Stimulated activated CD4-positive, alpha-beta T cell treated with anti-CD3 and anti-CD28 coated beads, TNF-alpha, amount 100 ng/mL, for 4 hours (primary cell): ENCODE results near the gene C11orf54.
"Not testable (repeated sequence)": the region's sequence is repeated elsewhere in the genome, so short reads cannot be mapped to it uniquely, and the experiment has no call there.

Experiments used
- DNase-seq, 3 experiments: peaks; one replicate each; pipeline ENCODE4 v3.0.0-alpha.2; 2020; ENCODE audit warnings: low read depth in 3 of 3

Gene C11orf54

DNA sequence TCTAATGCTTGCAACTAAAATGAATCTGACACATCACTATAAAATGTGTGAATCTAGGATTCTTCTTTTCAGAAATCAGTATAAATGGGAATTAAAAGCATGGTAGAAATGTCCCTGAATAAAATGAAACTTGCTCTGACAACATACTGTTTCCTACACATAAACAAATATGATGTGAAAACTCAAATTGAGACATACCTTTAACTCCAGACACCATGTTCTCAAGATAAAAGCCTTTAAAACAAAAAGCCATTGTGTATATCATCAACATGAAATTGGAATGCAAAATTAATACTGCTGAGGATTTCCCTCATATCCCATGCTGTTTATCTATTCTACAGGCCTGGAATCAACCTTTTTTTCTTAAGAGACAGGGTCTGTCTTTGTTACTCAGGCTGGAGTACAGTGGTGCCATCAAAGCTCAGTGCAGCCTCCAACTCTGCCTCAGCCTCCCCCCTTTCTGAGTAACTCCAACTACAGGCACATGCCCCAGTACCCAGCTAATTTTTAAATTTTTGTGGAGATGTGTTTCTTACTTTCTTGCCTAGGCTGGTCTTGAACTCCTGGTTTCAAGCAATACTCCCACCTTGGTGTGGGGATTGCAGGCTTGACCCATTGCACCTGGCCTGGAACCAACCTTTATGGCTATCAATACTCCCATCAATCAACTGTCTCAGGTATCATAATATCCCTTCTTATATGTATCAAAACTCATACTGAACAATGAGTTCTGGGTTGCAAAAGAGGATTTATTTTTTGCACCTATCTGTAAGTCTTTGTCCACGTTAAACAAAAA, 6.8 kb upstream of the C11orf54 start:
- DNase-seq: no peak

DNA sequence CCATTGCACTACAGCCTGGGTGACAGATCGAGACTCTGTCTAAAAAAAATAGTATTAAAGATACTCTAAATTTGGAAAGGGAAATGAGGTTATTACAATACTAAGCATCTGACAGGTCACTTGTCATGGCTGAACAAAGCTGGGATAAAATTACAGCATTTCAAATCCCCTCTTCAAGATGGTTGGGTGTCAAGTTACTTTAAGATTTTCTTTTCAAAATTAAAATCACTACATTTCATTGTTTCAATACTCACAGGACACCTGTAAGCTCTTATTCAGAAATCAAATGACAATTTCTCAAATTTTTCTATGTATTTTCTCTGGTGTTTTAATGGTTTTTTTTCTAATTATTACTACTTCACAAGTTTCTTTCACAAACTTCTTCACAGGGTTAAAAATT, 5.8 kb upstream of the C11orf54 start:
- no peak for DNase-seq

DNA sequence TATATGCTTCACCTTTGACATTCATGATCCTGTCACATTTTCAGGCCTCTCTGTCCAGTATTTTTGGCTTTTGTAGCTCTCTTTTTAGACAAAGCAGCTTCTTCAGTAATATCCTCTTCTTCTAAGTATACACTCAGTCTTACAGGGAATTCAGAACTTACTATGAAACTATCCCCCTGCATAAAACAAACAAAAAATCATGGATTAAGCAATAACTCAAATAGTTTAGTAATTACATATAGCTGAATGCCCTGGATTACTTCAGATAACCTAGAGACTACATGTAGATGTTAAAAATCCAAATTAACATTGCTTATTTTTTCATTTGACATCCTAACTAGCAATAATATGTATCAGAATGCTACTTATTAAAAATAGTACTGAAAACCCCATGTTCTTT, 5.3 kb upstream of the C11orf54 start:
- no peak for DNase-seq

DNA sequence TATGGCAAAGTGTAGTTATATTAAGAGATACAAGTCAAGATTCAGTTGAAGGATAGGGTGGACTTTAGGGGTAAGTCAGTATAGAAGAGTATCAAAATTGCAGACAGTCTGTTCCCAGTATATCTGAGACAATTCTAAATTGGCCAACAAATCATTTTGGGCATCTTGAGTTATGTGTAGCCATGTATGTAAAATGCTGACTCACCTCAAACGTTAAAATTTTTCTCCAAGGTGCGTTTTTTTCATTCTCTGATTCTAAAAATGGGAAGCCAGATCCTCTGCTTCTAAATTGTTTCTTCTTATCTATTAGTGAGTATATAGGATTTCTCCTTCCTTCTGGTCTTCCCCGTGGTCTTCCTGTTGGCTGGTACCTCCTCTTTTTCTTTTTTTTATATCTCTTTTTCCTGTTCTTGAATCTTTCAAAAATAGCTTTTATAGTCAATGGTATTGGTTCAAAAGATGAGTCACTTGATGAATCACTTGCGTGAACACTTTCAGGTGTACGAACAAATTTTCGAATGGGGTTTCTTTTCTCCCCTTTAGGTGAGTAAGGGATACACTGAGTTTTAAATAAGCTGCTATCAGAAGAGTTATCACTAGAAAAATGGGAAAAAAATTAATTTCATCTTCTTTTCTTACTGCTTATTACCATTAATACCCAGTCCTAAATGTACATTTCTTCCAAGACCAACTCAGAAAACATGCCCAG, 3.4 kb upstream of the C11orf54 start:
- DNase-seq: no peak

DNA sequence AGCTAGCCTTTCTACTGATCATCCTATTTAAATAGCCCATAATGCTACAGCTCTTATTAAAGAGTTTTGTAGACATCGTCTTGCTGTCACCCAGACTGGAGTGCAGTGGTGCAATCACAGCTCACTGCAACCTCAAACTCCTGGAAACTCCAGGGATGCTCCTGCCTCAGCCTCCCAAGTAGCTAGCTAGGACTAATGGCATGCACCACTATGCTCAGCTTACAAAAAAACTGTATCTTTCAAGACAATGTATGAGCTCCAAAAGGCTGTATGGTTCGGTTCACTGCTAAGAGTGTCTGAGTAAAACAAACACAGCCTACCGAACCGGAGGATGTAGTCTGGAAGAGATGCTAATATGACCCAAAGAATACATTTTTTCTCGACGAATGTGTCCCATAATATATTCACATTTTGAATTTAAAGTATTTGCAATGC, 2.8 kb upstream of the C11orf54 start:
- DNase-seq: no peak

DNA sequence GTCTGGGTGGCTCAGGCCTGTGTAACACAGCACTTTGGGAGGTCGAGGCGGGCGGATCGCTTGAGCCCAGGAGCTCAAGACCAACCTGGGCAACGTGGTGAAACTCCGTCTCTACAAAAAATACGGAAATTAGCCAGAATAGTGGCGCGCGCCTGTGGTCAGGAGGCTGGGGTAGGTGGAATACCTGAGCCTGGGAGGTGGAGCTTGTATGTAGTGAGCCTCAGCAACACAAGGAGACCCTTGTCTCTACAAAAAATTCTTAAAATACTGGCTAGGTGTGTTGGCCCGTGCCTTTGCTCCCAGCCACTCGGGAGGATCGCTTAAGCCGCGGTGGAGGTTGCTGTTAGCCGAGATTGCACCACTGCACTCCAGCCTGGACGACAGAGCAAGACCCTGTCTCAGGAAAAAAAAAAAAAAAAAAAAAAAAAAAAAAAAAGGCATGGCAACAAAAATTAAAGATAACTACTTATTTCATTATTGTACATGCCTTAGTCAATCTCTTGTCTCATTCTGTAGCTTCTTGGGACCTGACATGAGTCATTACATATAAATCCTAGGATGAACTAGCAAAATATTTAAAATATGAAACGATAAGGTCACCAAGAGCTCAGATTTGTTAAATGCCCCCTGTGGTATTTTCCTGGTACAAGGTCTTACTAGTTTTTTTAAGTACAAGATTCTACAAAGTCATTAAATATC, 1.3 kb upstream of the C11orf54 start:
- peak in 1 of 3 experiments; percentile 16 for DNase-seq

DNA sequence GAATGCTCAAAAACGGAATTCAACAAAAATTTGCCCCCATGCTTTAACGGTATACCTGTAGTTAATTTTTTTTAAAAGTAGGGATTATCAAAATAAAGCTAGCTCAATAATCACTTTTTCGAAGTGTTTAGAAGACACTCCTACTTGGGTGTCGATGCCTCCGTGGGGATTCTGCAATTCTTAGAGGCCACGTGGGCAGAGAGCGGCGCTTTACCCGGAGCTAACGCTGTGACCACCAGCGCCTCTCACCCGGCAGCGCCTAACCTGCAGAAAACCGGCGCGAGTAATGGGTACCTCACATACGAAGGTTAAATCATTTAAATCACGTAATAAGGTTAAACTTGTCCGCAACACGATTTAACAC, 760 bp upstream of the C11orf54 start:
- peak; percentile 39 to 50 (median 44) for DNase-seq

DNA sequence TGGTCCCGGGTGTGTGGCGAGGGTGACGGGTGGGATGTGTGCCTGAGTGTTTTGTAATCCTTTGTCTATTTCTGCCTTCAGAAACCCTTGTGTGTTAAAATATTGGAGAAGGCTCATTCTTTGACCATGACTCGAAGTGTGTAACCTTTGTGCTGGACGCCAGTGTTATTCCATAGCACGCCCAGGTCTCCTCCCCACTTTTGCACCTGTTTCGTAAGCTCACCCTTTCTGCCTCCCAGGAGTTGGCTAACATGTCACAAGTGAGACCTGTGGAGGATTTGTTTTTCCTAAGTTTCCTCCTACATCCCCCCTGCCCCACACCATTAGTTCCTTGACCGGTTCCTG, 382 bp downstream of the C11orf54 start:
- DNase-seq: no peak

DNA sequence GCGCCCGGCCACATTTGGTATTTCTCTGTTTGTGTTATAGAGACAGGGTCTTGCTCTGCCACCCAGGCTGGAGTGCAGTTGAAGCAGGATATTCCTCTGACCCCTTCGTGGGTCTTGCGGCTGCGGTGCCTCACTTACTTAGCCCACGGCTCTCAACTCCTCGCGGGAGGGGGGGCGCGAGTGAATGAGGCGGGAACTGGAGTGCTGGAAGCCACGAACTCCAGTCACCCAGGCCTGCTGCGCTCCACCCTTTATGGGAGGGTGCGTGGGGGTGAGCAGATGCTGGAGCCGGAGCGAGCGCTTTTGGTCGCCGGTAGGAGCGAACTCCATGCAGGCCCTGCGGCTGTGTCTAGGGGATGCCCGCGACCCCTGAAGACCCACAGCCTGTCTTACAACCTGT, 1.8 kb downstream of the C11orf54 start:
- no peak for DNase-seq

DNA sequence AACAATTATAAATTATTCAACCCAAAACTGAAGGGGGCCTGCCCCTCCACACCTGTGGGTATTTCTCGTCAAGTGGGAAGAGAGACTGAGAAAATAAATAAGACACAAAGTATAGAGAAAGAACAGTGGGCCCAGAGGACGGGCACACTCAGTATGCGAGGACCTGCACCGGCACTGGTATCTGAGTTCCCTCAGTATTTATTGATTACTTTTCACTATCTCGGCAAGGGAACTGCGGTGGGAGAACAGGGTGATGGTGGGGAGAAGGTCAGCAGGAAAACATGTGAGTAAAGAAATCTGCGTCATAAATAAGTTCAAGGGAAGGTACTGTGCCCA, 3.2 kb downstream of the C11orf54 start:
- DNase-seq: no peak

DNA sequence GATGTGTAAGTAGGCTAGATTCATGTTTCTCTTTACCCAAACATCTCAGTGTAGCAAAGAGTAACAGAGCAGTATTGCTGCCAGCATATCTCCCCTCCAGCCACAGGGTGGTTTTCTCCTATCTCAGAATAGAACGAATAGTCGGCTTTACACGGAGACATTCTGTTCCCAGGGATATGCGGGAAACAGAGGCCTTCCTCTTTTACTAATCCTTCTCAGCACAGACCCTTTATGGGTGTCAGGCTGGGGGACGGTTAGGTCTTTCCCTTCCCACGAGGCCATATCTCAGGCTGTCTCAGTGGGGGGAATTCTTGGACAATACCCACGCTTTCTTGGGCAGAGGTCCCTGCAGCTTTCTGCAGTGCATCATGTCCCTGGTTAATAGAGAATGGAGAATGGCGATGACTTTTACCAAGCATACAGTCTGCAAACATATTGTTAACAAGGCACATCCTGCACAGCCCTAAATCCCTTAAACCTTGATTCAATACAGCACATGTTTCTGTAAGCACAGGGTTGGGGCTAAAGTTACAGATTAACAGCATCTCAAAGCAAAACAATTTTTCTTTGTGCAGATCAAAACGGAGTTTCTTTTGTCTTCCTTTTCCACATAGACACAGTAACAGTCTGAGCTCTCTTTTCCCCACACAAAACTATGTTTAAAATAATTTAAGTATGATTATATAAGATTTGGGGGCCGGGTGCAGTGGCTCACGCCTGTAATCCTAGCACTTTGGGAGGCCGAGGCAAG, 3.7 kb downstream of the C11orf54 start:
- not testable (repeated sequence) for DNase-seq

DNA sequence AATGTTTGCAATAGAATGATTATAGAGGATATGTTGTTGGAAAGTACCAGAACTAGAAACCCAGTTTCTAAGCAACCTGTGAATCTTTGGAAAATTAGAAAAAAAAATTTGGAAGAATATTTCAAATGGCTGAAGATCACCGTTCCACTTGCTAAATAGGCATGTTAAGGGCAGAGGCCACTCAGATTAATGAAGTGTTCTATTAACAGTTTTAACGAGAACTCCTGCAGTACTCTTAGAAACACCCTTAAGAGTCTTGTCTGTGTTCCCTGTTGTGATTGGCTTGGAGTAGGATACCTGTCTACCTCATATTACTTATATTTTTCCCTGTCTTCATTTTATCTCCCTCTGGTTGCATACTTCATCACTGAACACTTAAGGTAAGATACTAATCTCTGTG, 4.6 kb downstream of the C11orf54 start:
- no peak for DNase-seq

DNA sequence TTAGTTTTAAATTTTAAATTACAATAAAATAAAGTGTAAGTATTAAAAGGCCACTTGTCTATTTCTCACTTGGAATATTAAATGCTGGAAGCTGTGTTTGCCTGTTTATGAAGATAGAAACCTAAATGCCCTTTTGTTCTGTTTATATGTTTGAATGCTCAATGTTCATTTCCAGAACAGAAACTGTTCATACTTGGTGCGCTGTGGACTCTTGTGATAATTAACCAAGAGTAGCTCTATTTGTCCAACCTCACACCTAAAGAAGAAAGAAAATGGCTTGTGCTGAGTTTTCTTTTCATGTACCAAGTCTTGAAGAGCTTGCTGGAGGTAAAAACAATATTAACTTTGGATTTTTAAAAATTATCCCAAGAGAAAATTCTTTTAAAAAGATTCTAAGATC, 5.7 kb downstream of the C11orf54 start:
- DNase-seq: no peak

DNA sequence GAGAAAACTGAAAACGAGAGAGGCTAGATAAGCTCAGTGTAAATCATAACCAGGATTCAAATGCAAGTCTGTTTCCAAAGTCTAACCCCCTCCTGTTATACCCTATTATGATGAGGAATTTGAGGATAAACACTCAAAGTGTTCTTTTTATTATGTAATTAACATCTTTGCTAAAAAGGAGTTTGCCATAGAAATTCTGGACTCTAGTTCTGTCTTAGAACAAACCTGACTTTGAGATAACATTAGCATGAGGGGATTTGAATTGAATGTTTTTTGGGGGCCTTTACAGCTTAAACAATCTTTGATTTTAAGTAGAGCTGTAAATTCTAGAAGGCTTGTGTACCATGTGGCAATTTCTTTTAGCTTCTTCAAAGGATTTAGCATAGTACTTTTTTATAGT, 9.5 kb downstream of the C11orf54 start:
- DNase-seq: no peak

DNA sequence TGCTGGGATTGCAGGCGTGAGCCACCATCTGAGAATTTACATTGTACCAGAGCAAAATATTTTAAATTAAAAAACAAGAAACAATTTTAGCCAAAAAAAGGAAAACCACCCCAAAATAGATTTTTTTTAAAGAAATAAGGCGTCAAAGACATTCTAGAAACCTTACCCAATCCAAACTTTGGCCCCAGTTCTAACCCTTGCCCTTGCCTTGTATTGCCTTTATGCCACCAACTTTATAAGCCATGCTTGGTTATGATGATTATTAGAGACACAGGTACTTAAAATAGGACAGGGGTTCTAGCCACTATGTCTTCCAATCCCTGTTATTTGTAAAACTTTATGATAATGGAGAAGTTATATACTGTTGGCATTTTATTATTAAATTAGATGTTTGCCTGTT, 11.8 kb downstream of the C11orf54 start:
- no peak for DNase-seq

DNA sequence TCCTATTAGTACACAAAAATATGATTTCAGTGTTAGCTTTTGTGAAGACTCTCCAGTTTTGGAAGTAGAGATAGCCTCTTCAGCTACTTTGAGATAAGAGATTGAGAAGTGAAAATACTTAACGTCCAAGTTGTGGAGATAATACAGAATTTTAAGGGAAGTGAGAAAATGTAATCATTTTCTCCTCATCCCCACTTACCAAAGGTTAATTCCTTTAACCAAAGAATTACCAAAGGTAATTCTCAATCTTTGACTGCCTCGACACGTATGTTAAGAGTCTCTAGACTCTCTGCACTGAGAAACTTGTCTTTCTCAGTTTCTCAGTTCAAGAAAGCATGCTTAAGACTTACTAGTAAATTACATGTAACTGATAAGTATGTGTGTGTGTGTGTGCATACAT, 15.3 kb downstream of the C11orf54 start:
- no peak for DNase-seq

DNA sequence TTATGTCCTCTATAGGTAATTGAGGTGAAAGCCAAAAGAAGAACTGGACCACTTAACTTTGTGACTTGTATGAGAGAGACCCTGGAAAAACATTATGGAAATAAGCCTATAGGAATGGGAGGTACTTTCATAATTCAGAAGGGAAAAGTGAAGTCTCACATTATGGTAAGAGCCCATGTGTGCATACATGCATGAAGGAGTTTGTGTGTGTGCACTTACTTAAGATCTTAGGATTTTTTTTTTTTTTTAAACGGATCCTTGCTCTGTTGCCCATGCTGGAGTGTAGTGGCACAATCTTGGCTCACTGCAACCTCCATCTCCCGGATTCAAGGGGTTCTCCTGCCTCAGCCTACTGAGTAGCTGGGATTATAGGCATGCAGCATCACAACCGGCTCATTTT, 15.8 kb downstream of the C11orf54 start:
- DNase-seq: no peak

DNA sequence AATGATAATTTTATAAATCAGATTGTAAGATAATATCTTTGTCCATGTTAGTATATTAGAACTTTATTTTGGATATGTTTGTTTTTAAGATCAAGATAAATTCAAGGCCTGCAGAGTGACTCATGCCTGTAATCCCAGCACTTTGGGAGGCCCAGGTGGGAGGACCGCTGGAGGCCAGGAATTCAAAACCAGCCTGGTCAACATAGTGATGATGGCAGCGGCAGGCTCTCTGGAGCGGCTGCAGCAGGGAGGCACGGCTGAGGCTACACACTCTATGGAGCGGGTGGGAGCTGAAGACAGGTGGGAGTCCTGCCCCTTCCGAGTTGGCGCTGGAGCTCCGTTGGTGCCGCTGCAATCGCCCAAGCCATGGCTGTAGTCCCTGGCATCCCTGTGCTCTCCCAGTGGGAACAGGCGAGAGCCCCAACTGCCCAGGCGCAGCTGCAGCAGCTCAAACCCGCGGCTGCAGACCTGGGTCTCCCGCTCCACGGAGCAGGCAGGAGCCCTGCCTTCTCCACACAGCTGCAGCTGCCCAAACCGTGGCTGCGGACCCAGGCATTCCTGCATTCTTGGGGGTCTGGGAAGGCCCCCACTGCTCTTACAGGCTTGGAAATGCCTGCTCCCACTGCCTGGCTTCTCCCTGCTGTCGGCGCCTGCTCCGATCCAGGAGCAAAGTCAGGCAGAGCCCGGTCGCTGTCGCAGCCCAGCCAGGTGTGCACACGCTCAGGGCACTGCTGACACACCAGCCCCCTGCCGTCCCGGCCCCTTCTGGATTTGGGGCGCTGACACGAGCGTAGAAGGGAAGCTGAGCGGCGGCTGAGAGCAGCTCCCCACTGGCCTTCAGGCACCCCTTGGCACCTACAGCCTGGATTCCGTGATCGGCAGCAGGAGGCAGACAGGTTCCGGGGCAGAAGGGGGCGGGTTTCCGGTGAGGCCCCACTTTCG, 16.7 kb downstream of the C11orf54 start:
- no peak for DNase-seq

DNA sequence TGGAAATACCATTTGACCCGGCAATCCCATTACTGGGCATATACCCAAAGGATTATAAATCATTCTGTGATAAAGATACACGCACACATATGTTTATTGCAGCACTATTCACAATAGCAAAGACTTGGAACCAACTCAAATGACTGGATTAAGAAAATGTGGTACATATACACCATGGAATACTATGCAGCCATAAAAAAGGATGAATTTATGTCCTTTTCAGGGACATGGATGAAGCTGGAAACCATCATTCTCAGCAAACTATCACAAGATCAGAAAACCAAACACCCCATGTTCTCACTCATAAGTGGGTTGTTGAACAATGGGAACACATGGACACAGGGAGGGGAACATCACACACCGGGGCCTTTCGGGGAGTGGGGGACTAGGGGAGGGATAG, 17.7 kb downstream of the C11orf54 start:
- not testable (repeated sequence) for DNase-seq

DNA sequence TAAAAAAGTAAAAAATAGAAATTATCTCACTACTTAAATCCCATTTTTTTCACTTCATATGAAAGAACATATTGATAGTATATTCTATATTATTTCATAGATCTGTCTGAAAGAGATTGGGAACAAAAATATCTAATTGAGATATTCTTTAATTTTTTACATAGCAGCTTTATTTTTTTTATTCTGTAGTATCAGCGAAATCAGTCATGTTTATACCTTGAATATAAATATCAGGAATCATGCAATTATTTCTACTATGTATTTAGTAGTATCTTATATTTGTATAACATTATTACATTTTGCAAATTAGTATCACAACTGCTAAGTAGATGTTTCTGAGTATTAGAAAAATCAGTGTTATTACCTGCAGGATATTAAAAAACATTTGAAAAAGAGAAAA, 20.4 kb downstream of the C11orf54 start:
- DNase-seq: no peak

DNA sequence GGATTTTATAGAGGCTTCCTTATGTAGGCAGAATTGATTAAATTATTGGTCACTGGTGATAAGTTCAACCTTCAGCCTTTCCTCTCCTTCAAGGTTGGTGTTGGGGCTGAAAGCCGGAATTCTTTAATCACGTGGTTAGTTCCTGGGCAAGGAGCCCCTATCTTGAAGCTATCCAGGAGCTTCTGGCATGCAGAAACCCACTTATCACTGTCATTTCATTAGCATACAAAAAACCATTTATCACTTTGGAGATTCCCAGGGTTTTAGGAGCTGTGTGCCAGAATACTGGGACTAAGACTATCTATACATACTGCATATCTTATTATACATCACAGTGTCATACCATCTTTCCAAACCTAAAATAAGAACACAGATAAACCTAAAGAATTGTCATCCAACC, 24.1 kb downstream of the C11orf54 start:
- DNase-seq: no peak
